BE2C (cell line): Measurements from ENCODE around the gene SKP2.

Source experiments
- DNase-seq: peaks from one replicate; pipeline ENCODE4 v3.0.0-alpha.2; 2020
- H3K27me3 ChIP-seq: fragments of 250-450 bp; sonication (Bioruptor Pico); 2 replicates; pipeline ENCODE4 v1.5.1; 2020; ENCODE audit warnings: mild to moderate bottlenecking
- H3K36me3 ChIP-seq: fragments of 250-450 bp; sonication (Bioruptor Pico); 2 replicates; pipeline ENCODE4 v1.5.1; 2020; ENCODE audit warnings: mild to moderate bottlenecking
- H3K4me1 ChIP-seq: fragments of 250-450 bp; sonication (Bioruptor Pico); 2 replicates; pipeline ENCODE4 v1.5.1; 2020
- H3K4me3 ChIP-seq: 2 replicates; pipeline ENCODE4 v1.5.1; 2011; ENCODE audit warnings: low read depth, low read length
- H3K9me3 ChIP-seq: fragments of 250-450 bp; sonication (Bioruptor Pico); 2 replicates; pipeline ENCODE4 v1.5.1; 2020
- CTCF ChIP-seq: IDR thresholded peaks from 2 replicates; pipeline ENCODE4 v1.5.1; 2012; ENCODE audit warnings: mild to moderate bottlenecking, low read depth, low read length

The SKP2 gene

GRCh38 chr5:36153726-36154125 lies 1.8 kb downstream of the SKP2 start:
- Histone ChIP-seq H3K36me3 (peaks cover 48% of the 10 kb centered on the region), H3K27me3 (no peaks in the 10 kb centered on the region), H3K4me3 (peak overlapping the region; percentile 96), H3K9me3 (no peaks in the 10 kb centered on the region), H3K4me1 (peaks cover 17% of the 10 kb centered on the region)
- DNase-seq = no peak
- TF ChIP-seq CTCF = no peak

GRCh38 chr5:36155291-36155690 lies 3.4 kb downstream of the SKP2 start:
- Histone ChIP-seq H3K27me3 (no peaks in the 10 kb centered on the region), H3K9me3 (no peaks in the 10 kb centered on the region), H3K4me3 (peak overlapping the region; percentile 96), H3K36me3 (peaks cover 63% of the 10 kb centered on the region), H3K4me1 (peaks cover 32% of the 10 kb centered on the region)
- no peak for DNase-seq
- no peak for TF ChIP-seq CTCF

- peak; percentile 57 for DNase-seq
- Histone ChIP-seq H3K9me3 (no peaks in the 10 kb centered on the region), H3K4me3 (peak overlapping the region; percentile 96), H3K27me3 (no peaks in the 10 kb centered on the region), H3K36me3 (peaks cover 70% of the 10 kb centered on the region), H3K4me1 (peaks cover 38% of the 10 kb centered on the region)
- TF ChIP-seq CTCF = no peak
Observed at GRCh38 chr5:36156121-36156601, 4.2 kb downstream of the SKP2 start.

- Histone ChIP-seq H3K9me3 (no peaks in the 10 kb centered on the region), H3K36me3 (peaks cover 74% of the 10 kb centered on the region), H3K4me3 (peak overlapping the region; percentile 96), H3K4me1 (peaks cover 41% of the 10 kb centered on the region), H3K27me3 (no peaks in the 10 kb centered on the region)
- DNase-seq = no peak
- no peak for TF ChIP-seq CTCF
Observed at GRCh38 chr5:36156619-36157018, 4.7 kb downstream of the SKP2 start.

- DNase-seq = peak; percentile 92
- Histone ChIP-seq H3K4me1 (peaks cover 53% of the 10 kb centered on the region), H3K36me3 (peaks cover 80% of the 10 kb centered on the region), H3K4me3 (peak overlapping the region; percentile 46), H3K27me3 (no peaks in the 10 kb centered on the region), H3K9me3 (no peaks in the 10 kb centered on the region)
- no peak for TF ChIP-seq CTCF
Observed at GRCh38 chr5:36158144-36158543, 6.2 kb downstream of the SKP2 start.

- H3K27me3 ChIP-seq = no peaks in the 10 kb centered on the region
- no peak overlapping the region for H3K4me3 ChIP-seq
- peaks cover 52% of the 10 kb centered on the region for H3K4me1 ChIP-seq
- H3K36me3 ChIP-seq = peaks cover 80% of the 10 kb centered on the region
- no peaks in the 10 kb centered on the region for H3K9me3 ChIP-seq
- TF ChIP-seq CTCF = no peak
- DNase-seq = no peak
Observed at GRCh38 chr5:36160617-36161016, 8.7 kb downstream of the SKP2 start.
